NCI-H524 treated with DMSO at 0.1 percent for 48 hours (cell line): ENCODE results near the gene DMGDH.
A peak's percentile ranks its signal among the peaks of the same experiment; 100 is the strongest.

Experiments
- DNase-seq: peaks from one replicate; lab custom pipeline; 2025; lab: John Stamatoyannopoulos, UW

DMGDH gene

DNA sequence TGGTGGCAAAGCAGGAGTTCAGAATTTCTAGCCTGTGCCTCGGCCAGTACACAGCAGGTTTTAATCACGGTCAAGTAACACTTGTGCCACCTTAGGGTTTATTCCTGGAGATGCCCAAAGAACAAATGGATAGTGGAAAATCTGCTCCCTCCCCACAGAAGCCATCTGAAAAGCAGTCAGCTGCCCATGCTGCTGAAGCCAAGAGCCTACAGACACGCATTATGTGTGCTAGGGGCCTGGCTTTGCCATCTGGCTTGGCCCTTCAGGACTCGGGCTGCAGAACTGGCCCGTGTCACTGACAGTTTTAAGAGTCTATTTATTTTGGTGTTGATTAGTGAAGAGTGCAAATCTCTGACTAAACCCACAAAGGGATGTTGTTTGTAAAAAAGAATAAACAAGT, 95.5 kb downstream of the DMGDH start:
- peak; percentile 81 for DNase-seq

DNA sequence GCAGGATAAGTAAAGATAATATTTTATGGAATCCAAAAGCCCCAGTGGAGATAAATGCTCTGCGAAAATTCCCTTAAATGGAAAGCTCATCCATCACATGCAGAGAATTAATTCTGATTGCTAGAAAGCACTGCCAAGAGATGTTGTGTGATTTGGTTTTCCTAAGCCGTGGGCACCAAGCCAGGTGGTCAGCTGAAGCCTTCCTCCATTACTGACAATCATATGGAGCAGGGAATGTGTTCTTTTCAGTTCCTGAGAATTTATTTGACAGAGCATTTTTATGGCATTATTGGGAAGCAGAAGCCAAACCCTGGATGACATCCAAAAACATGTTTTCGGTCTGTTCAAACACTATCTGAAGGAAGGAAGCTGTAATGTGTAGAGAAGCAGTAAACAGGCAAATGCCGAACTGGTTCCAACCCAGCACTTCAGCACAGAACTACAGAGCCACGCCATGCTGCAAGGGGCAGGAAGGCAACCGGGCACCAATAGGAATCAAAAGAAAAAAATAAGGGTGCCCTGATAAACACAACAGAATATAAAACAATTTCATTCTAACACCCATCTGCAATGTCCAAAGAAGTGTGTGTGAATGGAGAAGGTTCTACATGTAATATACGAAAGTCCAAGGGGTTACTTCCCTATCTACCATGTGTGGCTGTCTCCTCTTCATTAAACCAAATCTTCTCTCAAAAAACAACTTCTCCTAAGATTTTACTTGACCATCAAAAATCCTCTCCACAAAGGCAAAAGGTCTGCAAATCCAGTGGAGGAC, 96.6 kb downstream of the DMGDH start:
- no peak for DNase-seq

DNA sequence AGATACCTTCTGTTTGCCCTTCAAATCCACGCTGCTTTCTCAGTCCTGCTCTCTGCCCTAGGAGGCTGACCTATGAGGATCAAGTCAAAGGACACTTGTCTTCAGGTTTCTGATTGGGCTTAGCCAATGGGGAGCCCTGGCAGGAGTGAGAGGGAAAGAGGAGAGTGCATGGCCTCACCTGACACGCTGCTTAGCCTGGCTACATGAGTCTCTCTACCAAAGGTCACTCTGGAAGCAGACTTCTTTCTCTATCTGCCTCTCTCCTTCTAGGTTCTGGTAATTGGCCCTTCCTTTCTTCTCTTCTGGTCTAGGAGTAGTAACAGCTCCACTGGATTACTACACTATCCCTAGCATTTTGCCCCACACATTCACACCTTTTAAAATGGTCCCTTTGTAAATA, 97.5 kb downstream of the DMGDH start:
- no peak for DNase-seq

DNA sequence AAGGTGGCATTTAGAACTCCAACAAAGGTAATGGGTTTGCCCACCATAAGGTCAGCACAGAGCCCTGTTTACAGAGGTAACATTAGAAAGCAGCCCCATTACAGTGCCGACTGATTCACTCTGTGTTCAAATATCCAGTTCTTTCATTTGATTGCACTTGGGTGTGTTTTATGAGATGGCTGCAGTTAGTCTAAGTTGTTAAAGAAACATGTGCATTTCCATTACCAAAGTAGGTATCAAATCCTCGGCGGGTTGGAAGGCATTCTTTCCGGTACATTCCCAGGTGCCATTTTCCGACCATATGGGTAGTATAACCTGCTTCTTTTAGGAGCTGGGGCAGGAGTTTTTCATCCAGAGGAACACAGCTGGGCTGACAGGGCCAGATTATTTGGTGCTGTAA, 100.7 kb downstream of the DMGDH start:
- DNase-seq: no peak

DNA sequence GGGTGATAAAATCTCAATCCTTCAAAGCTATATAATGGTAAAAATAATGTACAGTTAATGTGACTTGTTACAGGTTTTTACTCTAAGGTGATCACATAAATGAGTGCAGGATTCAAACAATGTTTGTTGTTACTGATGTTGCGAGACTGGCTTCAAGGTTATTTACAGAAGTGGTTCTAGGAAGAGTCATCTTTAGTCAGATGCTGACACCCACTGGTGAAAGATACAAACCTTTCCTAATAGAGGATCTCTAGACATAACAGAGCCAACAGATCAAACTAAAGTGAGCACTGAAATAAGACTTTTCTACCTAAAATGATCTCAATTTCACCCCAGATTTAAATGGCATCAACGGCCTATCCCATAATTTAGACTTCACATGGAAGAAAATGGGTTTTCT, 104.6 kb downstream of the DMGDH start:
- no peak for DNase-seq

DNA sequence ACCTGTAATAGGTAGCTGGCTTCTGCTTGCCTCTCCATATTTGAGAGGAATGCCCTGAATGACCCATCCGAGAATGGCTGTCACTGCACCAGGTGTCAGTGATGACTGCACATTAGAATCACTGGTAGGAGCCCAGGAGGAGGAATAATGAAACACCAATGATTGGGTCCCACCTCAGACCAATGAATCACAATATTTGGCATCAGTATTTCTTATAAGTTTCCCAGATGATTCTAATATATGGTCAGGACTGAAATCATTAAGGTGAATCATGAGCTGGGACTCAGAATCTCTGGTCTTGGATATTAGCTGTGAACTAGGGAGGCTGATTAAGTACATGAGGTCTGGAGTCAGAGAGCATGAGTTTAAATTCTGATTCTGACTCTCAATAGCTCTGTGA, 107.7 kb downstream of the DMGDH start:
- DNase-seq: no peak

DNA sequence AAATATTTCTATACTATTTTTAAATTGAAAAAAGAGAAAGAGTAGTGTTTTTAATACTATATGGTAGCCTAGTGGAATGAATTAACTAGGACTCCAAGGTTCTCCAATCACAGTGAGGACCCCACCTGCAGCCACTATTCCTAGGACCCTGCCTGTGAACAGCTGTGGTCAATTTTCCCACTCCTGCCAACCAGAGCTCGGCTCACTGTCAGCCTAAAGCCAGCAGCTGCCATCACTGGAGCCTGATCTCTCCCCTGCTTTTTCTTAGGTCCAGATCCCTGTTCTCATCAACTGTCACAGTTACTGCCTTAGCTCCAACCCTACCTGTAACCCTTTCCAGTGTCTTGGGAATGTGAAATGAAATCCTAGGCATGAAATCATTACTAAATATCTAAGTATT, 109.7 kb downstream of the DMGDH start:
- no peak for DNase-seq

DNA sequence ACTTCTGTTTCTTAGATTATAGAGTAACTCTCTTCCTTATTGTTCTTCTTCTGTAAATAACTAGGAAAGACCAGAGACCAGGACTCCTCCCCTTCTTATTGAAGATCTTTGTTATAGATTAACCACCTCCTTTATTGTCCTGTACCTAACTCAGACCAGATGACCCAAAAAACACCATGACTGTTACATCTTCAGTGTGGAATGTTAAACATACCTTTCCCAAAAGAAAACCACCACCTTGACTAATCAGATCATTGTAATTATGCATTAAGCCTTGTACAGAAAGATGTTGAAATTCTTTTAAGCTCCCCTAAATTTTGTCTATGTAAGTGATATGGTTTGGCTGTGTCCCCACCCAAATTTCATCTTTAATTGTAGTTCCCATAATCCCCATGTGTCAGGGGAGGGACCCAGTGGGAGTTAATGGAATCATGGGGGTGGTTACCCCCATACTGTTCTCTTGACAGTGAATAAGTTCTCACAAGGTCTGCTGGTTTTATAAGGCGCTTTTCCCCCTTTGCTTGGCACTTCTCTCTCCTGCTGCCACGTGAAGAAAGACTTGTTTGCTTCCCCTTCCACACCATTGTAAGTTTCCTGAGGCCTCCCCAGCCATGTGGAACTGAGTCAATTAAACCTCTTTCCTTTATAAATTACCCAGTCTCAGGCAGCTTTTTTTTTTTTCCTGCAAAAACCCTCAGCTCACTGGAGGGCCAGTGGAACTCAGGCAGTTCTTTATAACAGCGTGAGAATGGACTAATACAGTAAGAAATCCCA, 110.6 kb downstream of the DMGDH start:
- DNase-seq: no peak

DNA sequence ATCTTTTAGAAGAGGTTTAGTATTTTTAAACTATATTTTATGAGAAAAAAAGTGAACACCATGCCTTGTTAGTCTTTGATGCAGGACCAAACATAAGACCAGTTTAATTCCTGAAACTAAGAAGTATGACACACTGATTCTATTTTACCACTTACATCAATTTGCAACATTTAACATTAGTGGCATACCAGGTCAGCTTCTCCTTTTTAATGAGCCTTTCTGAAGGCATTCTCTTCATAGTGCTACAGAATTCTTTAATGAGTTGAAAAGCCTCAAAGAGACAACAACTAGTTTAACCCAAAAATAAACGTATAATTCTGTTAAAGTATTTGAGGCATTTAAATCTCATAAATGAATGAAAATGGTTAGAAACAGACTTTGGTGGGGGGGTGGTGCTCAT, 112.6 kb downstream of the DMGDH start:
- DNase-seq: no peak

DNA sequence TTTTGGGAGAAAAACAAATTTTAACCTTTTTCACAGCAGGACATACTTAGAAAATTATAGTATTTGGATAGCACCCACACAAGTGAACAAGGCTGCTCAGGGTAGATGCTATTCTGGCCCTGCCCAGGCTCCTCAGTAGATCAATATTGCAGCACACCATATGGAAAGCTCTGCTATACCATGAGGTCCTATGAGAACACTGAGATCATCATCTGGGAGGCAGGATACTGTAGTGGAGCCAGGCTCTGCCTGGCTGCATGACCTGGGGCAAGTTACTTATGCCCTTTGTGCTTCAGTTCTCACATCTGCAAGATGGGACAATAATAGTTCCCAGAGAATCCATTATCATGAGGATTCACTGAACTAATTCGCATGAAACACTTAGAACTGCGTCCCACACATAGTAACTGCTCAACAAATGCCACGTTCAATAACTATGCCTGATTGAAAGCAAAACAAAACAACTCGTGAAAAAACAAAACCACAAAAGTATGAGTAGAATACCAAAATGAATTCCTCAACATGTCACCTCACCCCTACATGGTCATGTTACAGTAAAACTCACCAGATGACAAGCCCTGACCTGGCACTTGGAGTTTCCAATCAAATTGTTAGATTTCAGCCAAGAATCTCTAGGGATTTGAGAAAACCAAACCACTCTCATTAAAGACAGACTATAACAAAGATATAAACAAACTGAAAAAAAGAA, 116.2 kb downstream of the DMGDH start:
- DNase-seq: no peak
